Occipital lobe (tissue), 2 donors: Measurements from ENCODE around the gene TOX2. TPM values are rescaled to one million over a fixed set of nuclear protein-coding genes. Genes with fewer than 3 reads are reported as not detected.

Source experiments
- DNase-seq: peaks from one replicate; lab custom pipeline; 2025; lab: John Stamatoyannopoulos, UW
- total RNA-seq: library from RNA; depleted of rRNA; stranded (reverse); fragments of >200 nt; gene quantifications from one replicate; pipeline ENCODE4 v1.2.3, GENCODE V29; 2014

TOX2 gene
- total RNA-seq, 1 donor from 2014 or later = 0.31 TPM

- no peak for DNase-seq
Observed at GRCh38 chr20:44074252-44075151, 159.8 kb downstream of the TOX2 start.

- DNase-seq = no peak
Observed at GRCh38 chr20:44075191-44075949, 160.7 kb downstream of the TOX2 start.

GRCh38 chr20:44075950-44076232 lies 161.2 kb downstream of the TOX2 start:
- DNase-seq = no peak

GRCh38 chr20:44079291-44079690 lies 164.6 kb downstream of the TOX2 start:
- DNase-seq = no peak

GRCh38 chr20:44080064-44080463 lies 165.4 kb downstream of the TOX2 start:
- no peak for DNase-seq

GRCh38 chr20:44080646-44081267 lies 166.1 kb downstream of the TOX2 start:
- DNase-seq = peak; percentile 40

GRCh38 chr20:44081476-44081875 lies 166.8 kb downstream of the TOX2 start:
- no peak for DNase-seq

GRCh38 chr20:44081888-44082287 lies 167.2 kb downstream of the TOX2 start:
- DNase-seq = no peak

- DNase-seq = no peak
Observed at GRCh38 chr20:44083220-44083933, 168.7 kb downstream of the TOX2 start.

GRCh38 chr20:44084439-44084838 lies 169.8 kb downstream of the TOX2 start:
- no peak for DNase-seq

- no peak for DNase-seq
Observed at GRCh38 chr20:44084891-44085290, 170.2 kb downstream of the TOX2 start.

GRCh38 chr20:44085616-44086434 lies 171.2 kb downstream of the TOX2 start:
- DNase-seq = no peak

GRCh38 chr20:44087051-44087856 lies 172.6 kb downstream of the TOX2 start:
- DNase-seq = no peak

- DNase-seq = no peak
Observed at GRCh38 chr20:44087857-44088120, 173.1 kb downstream of the TOX2 start.

GRCh38 chr20:44089987-44090674 lies 175.5 kb downstream of the TOX2 start:
- no peak for DNase-seq

- no peak for DNase-seq
Observed at GRCh38 chr20:44091026-44091425, 176.4 kb downstream of the TOX2 start.

GRCh38 chr20:44092551-44093248 lies 178.0 kb downstream of the TOX2 start:
- DNase-seq = no peak

- DNase-seq = no peak
Observed at GRCh38 chr20:44093249-44093582, 178.6 kb downstream of the TOX2 start.

GRCh38 chr20:44095831-44096230 lies 181.2 kb downstream of the TOX2 start:
- DNase-seq = no peak
